Measurements from ENCODE around the gene DYNLT2B.

DNA sequence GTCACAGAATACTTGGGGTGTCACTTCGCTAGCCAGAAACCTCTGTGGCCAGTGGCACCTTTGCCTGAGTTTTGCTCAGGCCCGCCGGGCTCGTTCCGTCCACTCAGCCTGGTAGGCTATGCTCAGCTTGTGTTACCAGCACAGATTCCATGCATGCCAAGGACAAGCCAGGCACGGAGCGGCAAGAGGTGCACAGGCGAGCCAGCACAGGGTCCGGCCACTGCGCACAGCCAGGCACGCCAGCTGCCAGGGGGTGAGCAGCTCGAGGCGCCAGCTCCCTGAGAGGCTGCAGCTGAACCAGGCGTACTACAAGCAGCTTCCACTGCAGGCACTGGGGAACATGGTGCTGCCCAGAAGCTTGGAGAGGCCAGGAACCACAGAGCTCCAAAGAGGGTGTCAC, 45.2 kb downstream of the DYNLT2B start:
- TF ChIP-seq, protein P1, sequence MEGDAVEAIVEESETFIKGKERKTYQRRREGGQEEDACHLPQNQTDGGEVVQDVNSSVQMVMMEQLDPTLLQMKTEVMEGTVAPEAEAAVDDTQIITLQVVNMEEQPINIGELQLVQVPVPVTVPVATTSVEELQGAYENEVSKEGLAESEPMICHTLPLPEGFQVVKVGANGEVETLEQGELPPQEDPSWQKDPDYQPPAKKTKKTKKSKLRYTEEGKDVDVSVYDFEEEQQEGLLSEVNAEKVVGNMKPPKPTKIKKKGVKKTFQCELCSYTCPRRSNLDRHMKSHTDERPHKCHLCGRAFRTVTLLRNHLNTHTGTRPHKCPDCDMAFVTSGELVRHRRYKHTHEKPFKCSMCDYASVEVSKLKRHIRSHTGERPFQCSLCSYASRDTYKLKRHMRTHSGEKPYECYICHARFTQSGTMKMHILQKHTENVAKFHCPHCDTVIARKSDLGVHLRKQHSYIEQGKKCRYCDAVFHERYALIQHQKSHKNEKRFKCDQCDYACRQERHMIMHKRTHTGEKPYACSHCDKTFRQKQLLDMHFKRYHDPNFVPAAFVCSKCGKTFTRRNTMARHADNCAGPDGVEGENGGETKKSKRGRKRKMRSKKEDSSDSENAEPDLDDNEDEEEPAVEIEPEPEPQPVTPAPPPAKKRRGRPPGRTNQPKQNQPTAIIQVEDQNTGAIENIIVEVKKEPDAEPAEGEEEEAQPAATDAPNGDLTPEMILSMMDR (conservative IDR thresholded peaks at IDR 0.05 in 1 of 2, IDR thresholded peaks at IDR 0.05 in 1 of 2; ENCODE audit: low read depth in 1 of 2, low read length in 2 of 2), result no peak
- no peak for TF ChIP-seq EZH2 (IDR thresholded peaks at IDR 0.05; ENCODE audit: low read length, missing control alignments)
